Activated CD4-positive, alpha-beta T cell treated with anti-CD3 and anti-CD28 coated beads, Interleukin-2, amount 10 ng/mL, durations not matched to agents 24 days and 14 days (primary cell): Measurements from ENCODE around the gene SLC24A3. TPM values are rescaled to one million over a fixed set of nuclear protein-coding genes. Genes with fewer than 3 reads are reported as not detected.

Source experiments
- DNase-seq: peaks from one replicate; pipeline ENCODE4 v3.0.0; 2022
- H3K27ac Mint-ChIP-seq: one replicate; pipeline ENCODE4 v1.8.0; 2022; ENCODE audit warnings: mild to moderate bottlenecking, mixed read lengths
- H3K27me3 Mint-ChIP-seq: one replicate; pipeline ENCODE4 v1.8.0; 2022; ENCODE audit warnings: mixed read lengths
- H3K36me3 Mint-ChIP-seq: one replicate; pipeline ENCODE4 v1.8.0; 2022; ENCODE audit warnings: low read depth, mild to moderate bottlenecking, mixed read lengths
- H3K4me1 Mint-ChIP-seq: one replicate; pipeline ENCODE4 v1.8.0; 2021; ENCODE audit warnings: mixed read lengths
- H3K4me3 Mint-ChIP-seq: one replicate; pipeline ENCODE4 v1.8.0; 2022; ENCODE audit warnings: mild to moderate bottlenecking, moderate library complexity, mixed read lengths
- H3K9me3 Mint-ChIP-seq: one replicate; pipeline ENCODE4 v1.8.0; 2021; ENCODE audit warnings: mixed read lengths
- intact Hi-C: fragments of 100-400 bp; cut with micrococcal nuclease; formaldehyde crosslinking; loops from one replicate; pipeline ENCODE4 v1.15.1; 2023
- total RNA-seq: library from RNA; stranded (reverse); gene quantifications from 2 replicates; pipeline ENCODE4 v1.2.3, GENCODE V29; 2022

The SLC24A3 gene
- total RNA-seq, 1 donor from 2014 or later = not detected

- no peak for DNase-seq
- Mint-ChIP-seq H3K4me1 (no peaks in the 10 kb centered on the region), H3K27ac (no peak overlapping the region), H3K9me3 (no peaks in the 10 kb centered on the region), H3K4me3 (no peak overlapping the region), H3K27me3 (no peaks in the 10 kb centered on the region), H3K36me3 (no peaks in the 10 kb centered on the region)
- intact Hi-C loops = no loop called here
These were observed 223.4 kb downstream of the SLC24A3 start for GRCh38 chr20:19435821-19436220.

- Mint-ChIP-seq H3K9me3 (peaks cover 3% of the 10 kb centered on the region), H3K4me1 (no peaks in the 10 kb centered on the region), H3K27me3 (no peaks in the 10 kb centered on the region), H3K4me3 (no peak overlapping the region), H3K27ac (no peak overlapping the region), H3K36me3 (no peaks in the 10 kb centered on the region)
- DNase-seq = no peak
- intact Hi-C loops = no loop called here
These were observed 226.0 kb downstream of the SLC24A3 start for GRCh38 chr20:19438488-19438887.

GRCh38 chr20:19440660-19441527, 228.5 kb downstream of the SLC24A3 start:
- Mint-ChIP-seq H3K4me3 (no peak overlapping the region), H3K27ac (no peak overlapping the region), H3K36me3 (no peaks in the 10 kb centered on the region), H3K4me1 (no peaks in the 10 kb centered on the region), H3K9me3 (peaks cover 3% of the 10 kb centered on the region), H3K27me3 (no peaks in the 10 kb centered on the region)
- DNase-seq = no peak
- intact Hi-C loops = no loop called here

GRCh38 chr20:19446246-19446645, 233.8 kb downstream of the SLC24A3 start:
- Mint-ChIP-seq H3K27me3 (no peaks in the 10 kb centered on the region), H3K4me1 (no peaks in the 10 kb centered on the region), H3K9me3 (peaks cover 10% of the 10 kb centered on the region), H3K27ac (no peak overlapping the region), H3K4me3 (no peak overlapping the region), H3K36me3 (no peaks in the 10 kb centered on the region)
- intact Hi-C loops = no loop called here
- DNase-seq = no peak

GRCh38 chr20:19448632-19449031, 236.2 kb downstream of the SLC24A3 start:
- Mint-ChIP-seq H3K36me3 (no peaks in the 10 kb centered on the region), H3K27me3 (no peaks in the 10 kb centered on the region), H3K27ac (no peak overlapping the region), H3K9me3 (peaks cover 7% of the 10 kb centered on the region), H3K4me3 (no peak overlapping the region), H3K4me1 (no peaks in the 10 kb centered on the region)
- no peak for DNase-seq
- intact Hi-C loops = no loop called here

- intact Hi-C loops = no loop called here
- Mint-ChIP-seq H3K4me3 (no peak overlapping the region), H3K36me3 (no peaks in the 10 kb centered on the region), H3K9me3 (peaks cover 7% of the 10 kb centered on the region), H3K4me1 (no peaks in the 10 kb centered on the region), H3K27ac (no peak overlapping the region), H3K27me3 (no peaks in the 10 kb centered on the region)
- DNase-seq = no peak
These were observed 236.6 kb downstream of the SLC24A3 start for GRCh38 chr20:19449051-19449450.

GRCh38 chr20:19451231-19451922, 238.9 kb downstream of the SLC24A3 start:
- intact Hi-C loops = no loop called here
- Mint-ChIP-seq H3K9me3 (peaks cover 7% of the 10 kb centered on the region), H3K36me3 (no peaks in the 10 kb centered on the region), H3K4me3 (no peak overlapping the region), H3K27ac (no peak overlapping the region), H3K4me1 (no peaks in the 10 kb centered on the region), H3K27me3 (no peaks in the 10 kb centered on the region)
- no peak for DNase-seq

- H3K27me3 Mint-ChIP-seq = no peaks in the 10 kb centered on the region
- DNase-seq = no peak
- H3K4me3 Mint-ChIP-seq = no peak overlapping the region
- H3K4me1 Mint-ChIP-seq = no peaks in the 10 kb centered on the region
- H3K27ac Mint-ChIP-seq = no peak overlapping the region
- no peaks in the 10 kb centered on the region for H3K36me3 Mint-ChIP-seq
- H3K9me3 Mint-ChIP-seq = peaks cover 7% of the 10 kb centered on the region
- intact Hi-C loops = no loop called here
These were observed 239.5 kb downstream of the SLC24A3 start for GRCh38 chr20:19451923-19452295.

GRCh38 chr20:19453410-19453809, 241.0 kb downstream of the SLC24A3 start:
- Mint-ChIP-seq H3K4me1 (no peaks in the 10 kb centered on the region), H3K36me3 (no peaks in the 10 kb centered on the region), H3K9me3 (no peaks in the 10 kb centered on the region), H3K27ac (no peak overlapping the region), H3K4me3 (no peak overlapping the region), H3K27me3 (no peaks in the 10 kb centered on the region)
- intact Hi-C loops = no loop called here
- DNase-seq = no peak

- Mint-ChIP-seq H3K9me3 (no peaks in the 10 kb centered on the region), H3K36me3 (no peaks in the 10 kb centered on the region), H3K4me1 (no peaks in the 10 kb centered on the region), H3K27ac (no peak overlapping the region), H3K27me3 (no peaks in the 10 kb centered on the region), H3K4me3 (no peak overlapping the region)
- DNase-seq = no peak
- intact Hi-C loops = no loop called here
These were observed 241.4 kb downstream of the SLC24A3 start for GRCh38 chr20:19453862-19454261.

GRCh38 chr20:19456595-19457395, 244.4 kb downstream of the SLC24A3 start:
- no peak for DNase-seq
- H3K36me3 Mint-ChIP-seq = no peaks in the 10 kb centered on the region
- intact Hi-C loops = no loop called here
- H3K27me3 Mint-ChIP-seq = no peaks in the 10 kb centered on the region
- no peak overlapping the region for H3K4me3 Mint-ChIP-seq
- no peaks in the 10 kb centered on the region for H3K9me3 Mint-ChIP-seq
- no peaks in the 10 kb centered on the region for H3K4me1 Mint-ChIP-seq
- no peak overlapping the region for H3K27ac Mint-ChIP-seq

GRCh38 chr20:19457611-19458010, 245.2 kb downstream of the SLC24A3 start:
- Mint-ChIP-seq H3K27me3 (no peaks in the 10 kb centered on the region), H3K4me3 (no peak overlapping the region)

GRCh38 chr20:19460386-19460785, 247.9 kb downstream of the SLC24A3 start:
- no peaks in the 10 kb centered on the region for H3K4me1 Mint-ChIP-seq
- no peak for DNase-seq
- no peak overlapping the region for H3K27ac Mint-ChIP-seq
- intact Hi-C loops = no loop called here
- no peaks in the 10 kb centered on the region for H3K27me3 Mint-ChIP-seq
- no peaks in the 10 kb centered on the region for H3K9me3 Mint-ChIP-seq
- H3K36me3 Mint-ChIP-seq = no peaks in the 10 kb centered on the region
- no peak overlapping the region for H3K4me3 Mint-ChIP-seq

More at GRCh38 chr20:19457611-19458010, 245.2 kb downstream of the SLC24A3 start:
- Mint-ChIP-seq H3K4me1 (no peaks in the 10 kb centered on the region), H3K27ac (no peak overlapping the region), H3K36me3 (no peaks in the 10 kb centered on the region), H3K9me3 (no peaks in the 10 kb centered on the region)
- DNase-seq = no peak
- intact Hi-C loops = no loop called here

GRCh38 chr20:19462491-19462890, 250.0 kb downstream of the SLC24A3 start:
- Mint-ChIP-seq H3K4me1 (no peaks in the 10 kb centered on the region), H3K4me3 (no peak overlapping the region), H3K27me3 (no peaks in the 10 kb centered on the region), H3K27ac (no peak overlapping the region), H3K9me3 (no peaks in the 10 kb centered on the region), H3K36me3 (no peaks in the 10 kb centered on the region)
- DNase-seq = no peak
- intact Hi-C loops = no loop called here
